Activated gamma-delta T cell (primary cell): ENCODE measurements around the gene FXYD7.
"Not testable (repeated sequence)": the region's sequence is repeated elsewhere in the genome, so short reads cannot be mapped to it uniquely, and the experiment has no call there.

Source experiments
- DNase-seq: peaks from one replicate; lab custom pipeline; 2025; lab: John Stamatoyannopoulos, UW

FXYD7 gene

DNA sequence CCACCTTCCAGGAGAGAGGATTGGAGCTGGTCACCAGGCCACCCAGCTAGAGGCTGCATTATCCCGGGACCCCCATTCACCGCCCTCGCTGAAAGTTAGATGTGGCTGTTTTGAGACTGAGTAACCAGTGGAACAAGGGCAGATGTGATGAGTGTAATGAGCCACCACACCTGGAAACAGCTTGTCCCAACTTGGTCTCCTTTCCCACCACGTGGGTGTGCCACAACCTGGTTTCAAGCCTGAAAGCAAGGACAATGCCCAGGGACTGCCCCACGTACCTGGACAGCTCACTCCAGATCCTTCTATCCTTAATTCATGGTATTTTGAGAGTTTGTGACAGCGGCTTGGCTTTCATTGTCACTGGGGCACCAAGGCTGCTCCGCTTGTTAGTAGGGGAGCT lies 15.2 kb upstream of the FXYD7 start:
- no peak for DNase-seq

DNA sequence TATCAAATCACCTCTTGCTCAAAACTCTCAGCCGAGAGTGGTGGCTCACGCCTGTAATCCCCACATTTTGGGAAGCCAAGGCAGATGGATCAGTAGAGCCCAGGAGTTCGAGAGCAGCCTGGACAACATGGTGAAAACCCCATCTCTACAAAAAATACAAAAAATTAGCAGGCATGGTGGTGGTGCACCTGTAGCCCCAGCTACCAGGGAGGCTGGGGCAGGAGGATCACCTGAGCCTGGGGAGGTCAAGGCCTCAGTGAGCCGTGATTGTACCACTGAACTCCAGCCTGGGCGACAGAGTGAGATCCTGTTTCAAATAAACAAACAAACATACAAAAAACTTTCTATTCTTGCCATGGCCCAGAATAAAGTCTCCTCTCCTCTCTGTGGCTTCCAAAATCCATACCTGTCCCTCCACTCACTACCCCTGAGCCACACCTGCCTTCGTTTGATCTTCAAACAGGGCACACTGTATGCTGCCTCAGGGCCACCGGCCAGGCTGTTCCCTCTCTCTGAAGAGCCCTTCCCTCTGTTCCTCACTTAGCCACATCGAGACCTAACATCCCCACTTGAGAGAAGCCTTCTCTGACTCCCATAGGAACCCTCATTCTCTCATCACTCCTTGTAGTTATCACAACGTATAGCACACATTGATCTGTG lies 14.5 kb upstream of the FXYD7 start:
- DNase-seq: no peak

DNA sequence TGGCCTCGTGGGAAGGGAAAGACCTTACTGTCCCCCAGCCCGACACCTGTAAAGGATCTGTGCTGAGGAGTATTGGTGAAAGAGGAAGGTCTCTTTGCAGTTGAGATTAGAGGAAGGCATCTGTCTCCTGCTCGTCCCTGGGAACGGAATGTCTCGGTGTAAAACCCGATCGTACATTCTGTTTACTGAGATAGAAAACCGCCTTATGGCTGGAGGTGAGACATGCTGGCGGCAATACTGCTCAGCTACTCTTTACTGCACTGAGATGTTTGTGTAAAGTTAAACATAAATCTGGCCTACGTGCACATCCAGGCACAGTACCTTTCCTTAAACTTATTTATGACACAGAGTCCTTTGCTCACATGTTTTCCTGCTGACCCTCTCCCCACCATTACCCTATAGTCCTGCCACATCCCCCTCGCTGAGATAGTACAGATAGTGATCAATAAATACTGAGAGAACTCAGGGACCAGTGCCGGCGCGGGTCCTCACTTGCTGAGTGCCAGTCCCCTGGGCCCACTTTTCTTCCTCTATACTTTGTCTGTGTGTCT lies 13.3 kb upstream of the FXYD7 start:
- not testable (repeated sequence) for DNase-seq

DNA sequence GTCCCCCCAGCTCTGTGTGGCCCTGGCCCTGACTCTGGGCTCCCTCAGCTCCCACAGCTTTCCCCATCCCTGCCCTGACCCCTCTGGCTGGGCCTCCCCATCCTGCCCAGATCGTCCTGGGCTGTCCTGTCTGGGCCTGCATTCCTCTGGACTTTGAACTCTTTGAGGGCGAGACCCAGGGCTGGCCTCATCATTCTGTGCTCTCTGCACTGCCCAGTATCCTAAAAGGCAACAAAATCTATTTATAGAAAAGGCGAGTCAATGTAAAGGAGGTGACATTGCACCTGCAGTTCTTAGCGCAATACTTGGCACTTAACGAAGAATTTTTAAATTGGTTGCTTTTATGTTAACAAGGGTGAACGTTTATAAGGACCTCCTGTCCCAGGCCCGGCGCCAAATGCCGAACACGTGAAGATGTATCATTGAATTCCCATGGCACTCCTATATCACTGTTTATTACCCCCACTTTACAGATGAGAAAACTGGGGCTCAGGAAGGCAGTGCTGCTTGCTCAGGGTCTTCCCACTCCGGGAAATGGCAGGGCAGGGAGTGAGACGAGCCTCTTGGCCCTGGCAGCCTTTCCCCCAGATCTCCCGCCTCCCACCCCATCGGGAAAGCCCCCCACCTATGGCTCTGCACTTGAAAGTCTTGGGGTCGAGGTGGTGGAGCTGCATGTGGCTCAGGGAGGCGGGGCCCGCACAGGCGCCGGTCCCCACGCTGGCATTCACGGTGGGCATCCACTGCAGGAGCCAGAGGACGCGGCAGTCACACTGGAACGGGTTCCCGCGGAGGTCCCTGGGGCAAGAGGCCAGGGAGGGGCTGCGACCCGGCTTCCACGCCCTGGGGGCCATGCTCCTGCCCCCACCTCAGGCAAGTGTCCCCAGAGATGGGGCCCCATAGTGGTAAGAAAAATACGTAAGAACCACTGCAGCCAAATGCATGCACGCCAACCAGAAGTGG lies 12.0 kb upstream of the FXYD7 start:
- DNase-seq: no peak

DNA sequence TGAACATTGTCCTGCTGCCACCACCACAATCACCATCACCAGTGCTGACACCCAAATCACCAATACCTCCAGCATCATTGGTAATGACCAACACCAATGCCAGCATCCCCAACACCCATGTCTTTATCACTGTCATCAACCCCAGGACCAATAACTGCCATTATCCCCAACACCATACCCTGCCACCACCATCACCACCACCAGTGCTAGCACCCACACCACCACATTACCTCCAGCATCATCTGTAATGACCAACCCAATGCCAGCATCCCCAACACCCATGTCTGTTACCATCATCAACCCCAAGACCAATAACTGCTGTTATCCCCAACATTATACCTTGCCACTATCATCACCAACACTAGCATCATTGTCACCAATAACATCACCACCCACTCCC lies 10.8 kb upstream of the FXYD7 start:
- no peak for DNase-seq

DNA sequence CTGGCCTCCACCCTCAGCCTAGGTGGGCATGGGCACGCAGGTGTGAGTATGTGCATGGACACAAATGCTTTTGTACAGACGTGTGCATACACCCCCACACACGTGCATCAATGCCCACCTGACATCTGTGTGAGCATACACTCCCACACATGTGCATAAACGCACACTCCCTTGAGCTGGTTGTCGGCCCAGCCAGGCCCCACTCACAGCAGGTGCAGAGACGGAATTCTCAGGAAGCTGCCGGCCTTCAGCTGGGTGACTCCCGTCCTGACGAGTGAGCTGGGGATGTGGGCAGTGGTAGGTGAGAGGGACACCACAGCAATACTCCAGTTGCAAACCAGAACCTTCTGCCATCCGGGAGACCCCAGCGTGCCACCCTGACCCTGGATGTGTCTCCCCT lies 9.2 kb upstream of the FXYD7 start:
- DNase-seq: no peak

DNA sequence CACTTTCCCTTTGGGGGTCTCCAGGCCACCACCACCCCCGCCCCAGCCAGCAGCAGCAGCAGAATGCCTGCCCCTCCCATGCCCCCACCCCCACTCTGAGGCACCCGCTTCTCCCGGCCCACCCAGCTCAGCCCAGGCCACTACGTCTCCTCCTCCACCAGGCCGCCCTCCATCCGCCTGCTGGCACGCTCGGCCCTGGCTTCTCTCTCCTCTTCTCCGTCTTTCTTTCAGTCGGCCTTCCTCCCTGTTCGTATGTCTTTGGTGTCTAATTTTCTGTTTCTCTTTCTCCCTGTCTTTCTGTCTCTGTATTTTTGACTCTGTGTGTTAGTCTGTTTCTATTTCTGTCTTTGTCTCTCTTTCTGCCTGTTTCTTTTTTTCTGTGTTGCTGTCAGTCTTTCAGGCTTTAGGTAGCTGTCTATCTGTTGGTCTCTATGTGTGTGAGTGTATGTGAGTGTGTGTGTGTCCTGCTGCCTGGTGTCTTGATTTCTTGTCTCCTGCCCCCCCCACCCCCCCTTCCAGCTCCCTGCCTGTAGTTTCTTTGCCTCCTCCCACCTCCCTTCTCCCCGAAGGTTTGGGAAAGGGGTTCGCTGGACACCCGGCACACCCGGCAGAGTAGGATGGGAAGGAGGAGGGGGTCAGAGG lies 8.3 kb upstream of the FXYD7 start, which contains the start of gene LGI4:
TSS of gene LGI4 (minus strand) at position 459 of the 642 bp plus-strand sequence. CDS start at position 80, 379 bp downstream.
- no peak for DNase-seq

DNA sequence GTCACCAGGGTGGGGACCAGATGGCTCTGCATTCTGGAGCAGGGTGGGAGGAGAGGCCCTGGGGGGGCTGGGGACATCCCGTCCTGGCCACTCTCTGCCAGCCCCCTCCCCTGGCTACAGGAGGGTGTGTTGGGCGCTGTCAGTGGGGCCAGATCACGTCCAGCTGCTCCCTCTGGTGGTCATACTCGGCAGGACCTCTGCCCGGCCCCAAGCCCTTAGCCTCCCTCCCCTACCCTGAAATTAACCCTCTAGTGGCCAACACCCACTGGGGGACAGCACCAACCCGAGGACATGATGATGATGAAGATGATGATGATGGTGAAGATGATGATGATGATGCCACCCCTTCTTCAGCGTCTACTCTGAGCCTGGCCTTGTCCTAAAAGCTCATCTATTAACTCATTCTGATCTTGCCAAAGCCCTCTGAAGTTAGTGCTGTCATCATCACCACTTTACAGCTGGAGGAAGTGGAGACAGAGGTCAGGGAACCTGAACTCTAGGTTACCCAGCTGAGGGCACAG lies 7.6 kb upstream of the FXYD7 start:
- DNase-seq: no peak

DNA sequence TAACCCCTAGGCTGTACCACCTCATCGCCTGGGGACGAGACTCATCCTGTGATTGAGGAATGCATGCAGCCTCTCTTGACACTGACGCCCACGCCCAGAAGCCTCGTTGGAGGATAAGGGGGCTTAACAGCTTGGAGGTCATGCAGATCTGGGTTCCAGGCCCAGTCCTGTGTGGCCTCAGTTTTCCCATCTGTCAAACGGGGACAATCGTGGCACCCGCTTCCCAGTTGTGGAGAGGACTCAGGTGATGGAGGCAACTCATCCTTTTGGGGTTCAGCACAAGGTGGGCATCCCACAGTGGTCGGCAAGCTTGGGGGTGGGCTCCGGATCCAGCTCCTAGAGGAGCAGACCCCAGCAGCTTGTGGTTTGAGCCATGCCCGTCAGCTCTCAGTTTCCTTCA lies 6.8 kb upstream of the FXYD7 start:
- DNase-seq: no peak

DNA sequence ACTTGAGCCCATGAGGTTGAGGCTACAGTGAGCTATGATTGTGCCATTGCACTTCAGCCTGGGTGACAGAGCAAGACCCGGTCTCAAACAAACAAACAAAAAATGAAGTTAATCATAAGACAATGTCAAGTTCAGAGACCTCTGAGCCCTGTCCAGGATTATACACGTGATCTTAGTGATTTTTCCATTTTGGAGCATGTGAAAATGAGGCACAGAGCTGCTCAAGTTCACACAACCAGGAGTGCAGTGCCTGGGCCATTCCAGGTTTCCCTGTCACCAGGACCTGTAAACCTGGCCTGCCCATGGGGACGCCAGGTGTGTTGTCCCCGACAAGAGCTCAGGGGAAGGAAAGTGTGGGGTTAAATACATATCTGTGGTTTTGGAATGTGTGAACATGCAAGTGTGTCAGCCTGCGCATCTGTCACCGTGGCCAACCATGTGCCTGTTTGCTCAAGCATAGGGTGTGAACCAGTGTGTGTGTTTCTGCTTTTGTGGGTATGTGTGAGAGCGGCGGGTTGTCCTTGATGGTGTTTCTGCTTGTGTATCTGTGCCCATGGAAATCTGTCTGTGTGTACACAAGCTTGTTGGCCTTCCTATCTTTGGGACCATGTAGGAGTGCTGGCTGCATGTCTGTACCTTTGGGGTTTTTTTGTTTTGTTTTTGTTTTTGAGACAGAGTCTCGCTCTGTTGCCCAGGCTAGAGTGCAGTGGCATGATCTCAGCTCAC lies 5.9 kb upstream of the FXYD7 start:
- DNase-seq: no peak

DNA sequence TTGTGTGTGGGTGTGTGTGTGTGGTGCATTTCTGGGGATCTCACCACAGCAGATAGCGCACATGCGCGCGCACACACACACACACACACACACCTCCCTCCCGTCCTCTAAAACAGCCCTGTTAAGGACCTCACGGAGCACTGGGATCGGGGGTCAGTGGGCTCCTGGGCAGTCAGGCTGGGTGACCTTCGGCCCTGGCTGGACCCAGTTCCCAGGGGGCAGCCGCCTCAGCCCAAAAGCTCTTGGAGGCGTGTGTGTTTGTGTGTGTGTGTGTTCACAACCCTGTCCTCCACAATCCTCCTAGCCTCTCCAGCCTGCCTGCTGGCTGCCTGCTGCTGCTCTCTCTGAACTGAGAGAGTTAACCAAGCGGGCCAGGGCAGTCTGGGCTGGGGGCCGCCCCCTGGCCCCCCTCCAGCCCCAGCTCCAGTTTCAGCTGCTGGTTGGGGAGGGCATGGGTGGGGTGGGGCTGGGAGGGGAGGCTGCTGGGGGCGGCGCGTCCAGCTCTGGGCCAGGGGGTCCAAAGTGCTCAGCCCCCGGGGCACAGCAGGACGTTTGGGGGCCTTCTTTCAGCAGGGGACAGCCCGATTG lies 4.7 kb upstream of the FXYD7 start, which contains the start of gene FXYD1:
TSS of gene FXYD1 (plus strand) at position 520 of the 588 bp plus-strand sequence. CDS start 1,256 bp downstream, outside the sequence.
- no peak for DNase-seq

DNA sequence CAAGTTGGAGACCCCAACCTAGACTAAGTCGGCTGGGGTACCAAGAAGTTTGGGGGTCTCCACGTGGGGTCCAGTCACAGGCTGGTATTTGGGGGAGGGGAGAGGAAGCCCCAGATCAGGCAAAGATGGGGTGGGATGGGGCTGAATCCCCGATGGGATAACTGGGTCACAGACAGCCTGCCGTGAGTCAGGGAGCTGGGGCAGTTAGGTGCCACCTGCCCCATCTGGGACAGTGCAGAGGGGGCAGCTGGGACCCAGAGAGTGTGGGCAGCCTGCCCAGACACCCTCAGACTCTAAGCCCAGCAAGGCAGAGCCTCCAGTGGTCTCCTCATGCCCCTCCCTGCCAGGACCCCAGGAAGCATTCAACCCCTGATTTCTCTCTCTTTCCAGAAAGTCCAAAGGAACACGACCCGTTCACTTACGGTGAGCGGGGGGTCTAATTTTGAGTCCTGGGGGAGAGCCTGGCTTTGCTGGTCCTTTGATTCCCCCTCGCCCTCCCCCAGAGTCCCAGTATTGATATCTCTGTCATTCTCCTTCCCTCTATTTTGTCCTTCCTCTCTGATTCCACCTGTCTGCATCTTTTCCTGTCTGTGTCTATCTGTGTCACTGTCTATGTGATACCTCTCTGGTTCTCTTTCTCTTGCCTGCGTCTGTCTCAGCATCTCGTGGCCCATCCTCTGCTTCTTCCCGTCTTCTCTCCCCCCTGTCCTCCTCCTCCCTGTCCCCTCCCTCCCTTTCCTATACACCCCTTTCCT lies 2.7 kb upstream of the FXYD7 start:
- no peak for DNase-seq

DNA sequence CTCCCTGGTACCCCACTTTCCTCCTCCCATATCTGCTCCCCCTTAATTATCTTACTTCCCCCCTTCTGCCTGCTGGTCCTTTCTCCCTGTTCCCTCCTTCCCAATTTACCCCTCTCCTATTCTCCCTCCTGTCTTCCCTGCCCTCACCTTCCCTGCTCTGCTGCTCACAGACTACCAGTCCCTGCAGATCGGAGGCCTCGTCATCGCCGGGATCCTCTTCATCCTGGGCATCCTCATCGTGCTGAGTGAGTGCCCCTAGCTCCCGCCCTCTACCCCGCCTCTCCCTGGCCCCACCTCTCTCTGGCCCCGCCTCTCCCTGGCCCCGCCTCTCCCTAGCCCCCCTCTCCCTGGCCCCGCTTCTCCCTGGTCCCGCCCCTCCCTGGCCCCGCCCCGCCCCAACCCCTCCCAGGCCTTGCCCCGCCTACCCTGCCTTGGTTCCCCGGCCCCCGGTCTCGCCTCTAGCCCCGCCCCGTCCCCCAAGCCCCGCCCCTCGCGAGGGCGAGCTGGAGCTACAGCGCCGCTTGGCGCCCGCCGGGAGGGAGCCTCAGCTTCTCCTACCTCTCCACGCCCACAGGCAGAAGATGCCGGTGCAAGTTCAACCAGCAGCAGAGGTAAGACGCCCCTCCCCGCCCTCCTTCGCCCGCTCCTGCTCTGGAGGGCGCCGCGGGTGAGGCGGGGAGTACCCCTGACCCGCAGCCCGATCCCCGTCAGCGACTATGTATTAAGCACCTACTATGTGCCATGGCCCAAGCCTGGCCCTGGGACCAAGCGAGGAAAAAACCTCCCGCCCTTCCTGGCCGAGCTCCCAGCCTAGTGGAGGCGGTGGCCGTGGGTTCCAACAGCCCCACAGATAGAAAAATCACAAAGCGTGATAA lies 1.9 kb upstream of the FXYD7 start:
- DNase-seq: peak; percentile 92

DNA sequence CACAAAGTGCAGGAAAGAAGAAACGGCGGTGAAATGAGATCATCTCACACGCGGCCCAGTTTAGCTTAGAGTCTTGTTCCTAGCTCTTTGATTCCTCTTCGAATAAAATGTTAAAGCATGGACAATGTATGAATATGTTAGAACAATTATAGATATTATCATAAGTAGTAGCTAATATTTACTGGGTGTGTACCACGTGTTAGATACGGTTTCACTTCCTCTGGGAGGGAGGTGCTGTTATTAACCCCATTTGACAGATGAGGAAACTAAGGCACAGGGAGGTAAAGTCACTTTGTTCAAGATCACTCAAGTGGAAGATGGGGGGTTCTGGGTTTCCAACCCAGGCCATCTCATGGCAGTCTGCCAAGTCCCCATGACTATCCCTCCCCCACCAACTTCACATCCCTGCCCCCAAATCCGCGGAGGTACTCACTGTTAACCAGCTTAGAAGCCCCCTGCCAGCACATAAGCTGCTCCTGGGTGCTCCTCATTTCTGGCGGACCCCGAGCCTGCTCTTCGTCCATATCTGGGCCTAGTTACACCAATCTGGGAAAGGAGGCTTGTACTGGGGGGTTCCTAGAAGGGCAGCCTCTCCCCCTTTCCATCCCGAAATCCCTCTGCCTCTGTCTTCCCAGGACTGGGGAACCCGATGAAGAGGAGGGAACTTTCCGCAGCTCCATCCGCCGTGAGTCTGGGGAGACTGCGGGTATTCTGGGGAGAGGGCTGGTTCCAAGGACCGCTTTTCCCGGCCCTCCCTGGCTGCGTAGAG lies 1.0 kb upstream of the FXYD7 start:
- no peak for DNase-seq

DNA sequence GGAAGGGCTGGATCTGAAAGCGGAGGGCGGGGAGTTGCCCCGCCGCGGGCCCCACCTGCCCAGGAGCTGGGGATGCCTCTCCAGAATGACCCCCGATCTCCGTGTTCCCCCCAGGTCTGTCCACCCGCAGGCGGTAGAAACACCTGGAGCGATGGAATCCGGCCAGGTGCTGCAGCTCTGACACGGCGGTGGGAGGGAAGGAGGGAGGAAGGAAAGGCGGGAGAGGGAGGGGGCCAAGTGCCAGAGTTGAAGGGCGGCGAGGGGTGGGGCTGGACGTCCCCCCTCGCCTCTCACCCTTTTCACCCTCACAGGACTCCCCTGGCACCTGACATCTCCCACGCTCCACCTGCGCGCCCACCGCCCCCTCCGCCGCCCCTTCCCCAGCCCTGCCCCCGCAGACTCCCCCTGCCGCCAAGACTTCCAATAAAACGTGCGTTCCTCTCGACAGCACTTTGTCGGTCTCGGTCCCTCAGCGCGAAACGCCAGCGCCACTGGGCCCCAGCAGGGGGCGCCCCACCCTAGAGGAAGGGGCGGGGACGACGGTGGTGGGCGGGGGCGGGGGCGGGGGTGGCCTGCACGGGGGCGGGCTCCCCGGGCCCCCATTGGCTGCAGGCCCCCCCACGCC lies 337 bp upstream of the FXYD7 start:
- peak; percentile 61 for DNase-seq

DNA sequence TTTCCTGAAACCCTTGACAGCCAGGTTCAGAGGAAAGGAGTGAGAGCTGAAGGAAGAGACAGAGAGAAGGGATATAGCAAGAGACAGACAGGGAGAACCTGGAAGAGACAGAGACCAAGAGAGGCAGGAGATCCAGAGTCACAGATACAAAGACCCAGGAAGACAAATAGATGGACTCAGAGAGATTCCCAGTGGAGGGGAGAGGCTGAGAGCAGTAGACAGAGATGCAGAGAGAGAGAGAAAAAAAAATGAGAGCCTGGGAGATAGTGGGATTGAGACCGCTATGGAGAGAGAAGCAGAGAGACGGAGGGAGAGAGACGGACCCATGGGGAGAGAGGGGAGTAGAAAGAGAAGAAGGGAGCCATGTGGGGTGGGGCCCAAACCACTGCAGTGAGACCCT lies 763 bp downstream of the FXYD7 start:
- DNase-seq: no peak

DNA sequence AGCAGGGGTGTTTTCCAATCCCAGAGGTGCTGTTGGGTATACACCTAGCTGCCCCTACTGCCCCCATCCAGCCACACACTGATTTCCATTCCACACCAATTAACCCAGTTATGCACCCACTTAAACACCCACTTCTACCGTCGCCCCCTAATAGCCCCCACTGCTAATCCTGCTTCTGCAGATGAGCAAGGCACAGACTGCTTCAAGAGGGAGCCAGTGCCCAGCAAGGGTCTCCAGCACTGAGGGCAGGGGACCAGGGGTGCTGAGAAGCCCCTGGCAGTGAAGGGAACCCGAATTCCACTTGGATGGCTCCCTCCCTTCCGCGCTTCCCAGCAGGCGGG lies 1.2 kb downstream of the FXYD7 start:
- DNase-seq: no peak
